ENCODE measurements around the gene SBK2. TPM values are rescaled to one million over a fixed set of nuclear protein-coding genes. Genes with fewer than 3 reads are reported as not detected.

Gene SBK2
- total and polyA plus RNA-seq, 8 donors: 0.20 TPM; not detected in 7

GRCh38 chr19:55544776-55545439 lies 8.0 kb upstream of the SBK2 start:
- Histone ChIP-seq H3K4me1 (peaks cover 0 to 24% of the 10 kb centered on the region in 2 donors), H3K27me3 (peaks cover 0 to 50% of the 10 kb centered on the region in 2 donors), H3K36me3 (no peaks in the 10 kb centered on the region), H3K27ac (no peak overlapping the region), H3K9me3 (no peaks in the 10 kb centered on the region), H3K4me3 (no peak overlapping the region)
- ATAC-seq (no peak), DNase-seq (no peak)
- intact Hi-C loops (cut with DNase I): no loop called here
- TF ChIP-seq CTCF (IDR thresholded peaks at IDR 0.05): no peak

- intact Hi-C loops (cut with DNase I): no loop called here
- ATAC-seq (no peak), DNase-seq (no peak)
- H3K27me3 ChIP-seq: peaks cover 0 to 50% of the 10 kb centered on the region in 2 donors
- H3K4me1 ChIP-seq: peaks cover 0 to 20% of the 10 kb centered on the region in 2 donors
- no peak overlapping the region for H3K4me3 ChIP-seq
- TF ChIP-seq CTCF (IDR thresholded peaks at IDR 0.05): no peak
- H3K27ac ChIP-seq: no peak overlapping the region
- no peaks in the 10 kb centered on the region for H3K9me3 ChIP-seq
- H3K36me3 ChIP-seq: no peaks in the 10 kb centered on the region
Observed at GRCh38 chr19:55544014-55544413, 7.1 kb upstream of the SBK2 start.

GRCh38 chr19:55543567-55543966 lies 6.6 kb upstream of the SBK2 start:
- intact Hi-C loops (cut with DNase I): no loop called here
- no peak overlapping the region for H3K27ac ChIP-seq
- TF ChIP-seq CTCF (IDR thresholded peaks at IDR 0.05): no peak
- H3K4me1 ChIP-seq: peaks cover 0 to 20% of the 10 kb centered on the region in 2 donors
- H3K27me3 ChIP-seq: peaks cover 0 to 45% of the 10 kb centered on the region in 2 donors
- no peaks in the 10 kb centered on the region for H3K9me3 ChIP-seq
- no peak for ATAC-seq
- no peak overlapping the region for H3K4me3 ChIP-seq
- DNase-seq: no peak
- H3K36me3 ChIP-seq: no peaks in the 10 kb centered on the region

GRCh38 chr19:55542292-55542855 lies 5.4 kb upstream of the SBK2 start:
- no peak for ATAC-seq
- Histone ChIP-seq H3K4me3 (no peak overlapping the region), H3K27me3 (peaks cover 0 to 39% of the 10 kb centered on the region in 2 donors), H3K36me3 (no peaks in the 10 kb centered on the region), H3K27ac (no peak overlapping the region), H3K9me3 (no peaks in the 10 kb centered on the region), H3K4me1 (peaks cover 0 to 15% of the 10 kb centered on the region in 2 donors)
- no peak for TF ChIP-seq CTCF (IDR thresholded peaks at IDR 0.05)
- intact Hi-C loops (cut with DNase I): no loop called here
- no peak for DNase-seq

GRCh38 chr19:55541091-55541490 lies 4.2 kb upstream of the SBK2 start:
- no peak for TF ChIP-seq CTCF (IDR thresholded peaks at IDR 0.05)
- ATAC-seq: no peak
- peaks cover 0 to 33% of the 10 kb centered on the region in 2 donors for H3K27me3 ChIP-seq
- peaks cover 0 to 6% of the 10 kb centered on the region in 2 donors for H3K4me1 ChIP-seq
- H3K9me3 ChIP-seq: no peaks in the 10 kb centered on the region
- no peak for DNase-seq
- no peaks in the 10 kb centered on the region for H3K36me3 ChIP-seq
- no peak overlapping the region for H3K4me3 ChIP-seq
- intact Hi-C loops (cut with DNase I): no loop called here
- H3K27ac ChIP-seq: no peak overlapping the region
